Keratinocyte (primary cell): ENCODE measurements around the gene STS. TPM values are rescaled to one million over a fixed set of nuclear protein-coding genes. Genes with fewer than 3 reads are reported as not detected.

Experiments used
- DNase-seq: peaks from one replicate; pipeline ENCODE4 v3.0.0-alpha.2; 2011; ENCODE audit warnings: low read depth, missing footprints, low spot score
- FAIRE-seq: peaks from 2 replicates; lab custom pipeline; 2011; peaks lifted over from hg19 to GRCh38; lab: Jason Lieb, UNC
- H2AFZ ChIP-seq: 2 replicates; pipeline ENCODE4 v1.6.0; 2012; ENCODE audit warnings: low read length, control low read depth, inconsistent platforms; ENCODE audit not compliant: control insufficient read depth
- H3K27ac ChIP-seq: 2 replicates; pipeline ENCODE4 v1.5.1; 2011; ENCODE audit warnings: low read length; ENCODE audit not compliant: control insufficient read depth, insufficient read depth
- H3K27me3 ChIP-seq: 3 replicates; pipeline ENCODE4 v1.6.0; 2011; ENCODE audit warnings: low read length; ENCODE audit not compliant: control insufficient read depth, insufficient read depth; ENCODE audit errors: extremely low read depth
- H3K36me3 ChIP-seq, 2 experiments: 2 replicates in 1 of 2; 3 replicates in 1 of 2; pipeline ENCODE4 v1.5.1; 2011; ENCODE audit warnings: low read length in 2 of 2, mild to moderate bottlenecking in 1 of 2; ENCODE audit not compliant: control insufficient read depth in 2 of 2, insufficient read depth in 2 of 2; ENCODE audit errors: extremely low read depth in 1 of 2
- H3K4me1 ChIP-seq: 3 replicates; pipeline ENCODE4 v1.5.1; 2011; ENCODE audit warnings: low read length; ENCODE audit not compliant: control insufficient read depth, insufficient read depth; ENCODE audit errors: extremely low read depth
- H3K4me2 ChIP-seq: 3 replicates; pipeline ENCODE4 v1.6.0; 2011; ENCODE audit warnings: low read depth, low read length; ENCODE audit not compliant: control insufficient read depth, insufficient read depth; ENCODE audit errors: extremely low read depth
- H3K4me3 ChIP-seq, 3 experiments: fragments of 200-600 bp in 1 of 3; sonication (generic) in 1 of 3; 2 replicates in 2 of 3; 3 replicates in 1 of 3; pipeline ENCODE4 v1.5.1; 2011 to 2016; ENCODE audit warnings: low read length in 3 of 3, mild to moderate bottlenecking in 3 of 3, control low read depth in 2 of 3, inconsistent platforms in 1 of 3, low read depth in 1 of 3, mixed read lengths in 1 of 3, mixed run types in 1 of 3, moderate library complexity in 1 of 3; ENCODE audit not compliant: control insufficient read depth in 2 of 3, insufficient read depth in 2 of 3; ENCODE audit errors: extremely low read depth in 1 of 3
- H3K79me2 ChIP-seq: 2 replicates; pipeline ENCODE4 v1.6.0; 2012; ENCODE audit warnings: low read length; ENCODE audit not compliant: control insufficient read depth, insufficient read depth
- H3K9ac ChIP-seq: 3 replicates; pipeline ENCODE4 v1.6.0; 2011; ENCODE audit warnings: low read length; ENCODE audit not compliant: control insufficient read depth, insufficient read depth; ENCODE audit errors: extremely low read depth
- H3K9me1 ChIP-seq: 3 replicates; pipeline ENCODE4 v1.6.0; 2011; ENCODE audit warnings: low read length; ENCODE audit not compliant: control insufficient read depth, insufficient read depth; ENCODE audit errors: extremely low read depth
- H3K9me3 ChIP-seq: 2 replicates; pipeline ENCODE4 v1.5.1; 2012; ENCODE audit warnings: low read depth, low read length; ENCODE audit not compliant: control insufficient read depth
- H4K20me1 ChIP-seq: 3 replicates; pipeline ENCODE4 v1.6.0; 2011; ENCODE audit warnings: low read length; ENCODE audit not compliant: control insufficient read depth, insufficient read depth; ENCODE audit errors: extremely low read depth
- EZH2 ChIP-seq: IDR thresholded peaks from one replicate; pipeline ENCODE4 v1.6.1; 2012; ENCODE audit warnings: inconsistent platforms, mild to moderate bottlenecking, low read length, moderate library complexity
- dilution Hi-C: fragments of 300-500 bp; cut with MboI; formaldehyde crosslinking; loops from one replicate; pipeline ENCODE4 v1.7.0; 2020; ENCODE audit warnings: low sequenced_read_pairs; ENCODE audit not compliant: extremely low pct_ligation_motif_present
- polyA plus RNA-seq, 5 experiments: library from polyadenylated mRNA; depleted of rRNA in 3 of 5; stranded (reverse) in 3 of 5; stranded (forward) in 1 of 5; unstranded in 1 of 5; fragments of >200 nt; gene quantifications; 1 replicate in 1 of 5; 2 replicates in 3 of 5; 3 replicates in 1 of 5; pipeline versions ENCODE4 v1.2.1 to v1.2.3, GENCODE V29; 2011 to 2012; ENCODE audit warnings: missing spikeins in 2 of 5, low read depth in 1 of 5, low replicate concordance in 1 of 5
- TF ChIP-seq, protein P1 (sequence below), 3 experiments: IDR thresholded peaks in 1 of 3; conservative IDR thresholded peaks in 1 of 3; optimal IDR thresholded peaks in 1 of 3; 2 replicates in 2 of 3; 3 replicates in 1 of 3; pipeline versions ENCODE3 to v1.5.1; 2011; ENCODE audit warnings: low read length in 3 of 3, mild to moderate bottlenecking in 3 of 3, moderate library complexity in 2 of 3, control low read depth in 1 of 3, inconsistent platforms in 1 of 3; ENCODE audit not compliant: insufficient read depth in 2 of 3; ENCODE audit errors: extremely low read depth in 1 of 3

The STS gene
- polyA plus RNA-seq, 1 donor (not counting 4 experiments of a cell fraction or from before 2014, with no cell fraction given) = 2.9 TPM

GRCh38 chrX:7131621-7132020, 15.9 kb upstream of the STS start:
- Histone ChIP-seq H3K9ac (no peak overlapping the region), H3K79me2 (peaks cover 65% of the 10 kb centered on the region), H2AFZ (no peak overlapping the region), H3K4me3 (peak overlapping the region in 1 of 3 experiments; percentile 14), H3K27ac (peak overlapping the region; percentile 32), H3K27me3 (no peaks in the 10 kb centered on the region), H3K4me2 (peak overlapping the region; percentile 71), H3K4me1 (peaks cover 23% of the 10 kb centered on the region), H3K36me3 (no peaks in the 10 kb centered on the region), H3K9me1 (peaks cover 2% of the 10 kb centered on the region), H4K20me1 (peaks cover 3% of the 10 kb centered on the region), H3K9me3 (no peaks in the 10 kb centered on the region)
- dilution Hi-C loops = no loop called here
- TF ChIP-seq, protein P1, sequence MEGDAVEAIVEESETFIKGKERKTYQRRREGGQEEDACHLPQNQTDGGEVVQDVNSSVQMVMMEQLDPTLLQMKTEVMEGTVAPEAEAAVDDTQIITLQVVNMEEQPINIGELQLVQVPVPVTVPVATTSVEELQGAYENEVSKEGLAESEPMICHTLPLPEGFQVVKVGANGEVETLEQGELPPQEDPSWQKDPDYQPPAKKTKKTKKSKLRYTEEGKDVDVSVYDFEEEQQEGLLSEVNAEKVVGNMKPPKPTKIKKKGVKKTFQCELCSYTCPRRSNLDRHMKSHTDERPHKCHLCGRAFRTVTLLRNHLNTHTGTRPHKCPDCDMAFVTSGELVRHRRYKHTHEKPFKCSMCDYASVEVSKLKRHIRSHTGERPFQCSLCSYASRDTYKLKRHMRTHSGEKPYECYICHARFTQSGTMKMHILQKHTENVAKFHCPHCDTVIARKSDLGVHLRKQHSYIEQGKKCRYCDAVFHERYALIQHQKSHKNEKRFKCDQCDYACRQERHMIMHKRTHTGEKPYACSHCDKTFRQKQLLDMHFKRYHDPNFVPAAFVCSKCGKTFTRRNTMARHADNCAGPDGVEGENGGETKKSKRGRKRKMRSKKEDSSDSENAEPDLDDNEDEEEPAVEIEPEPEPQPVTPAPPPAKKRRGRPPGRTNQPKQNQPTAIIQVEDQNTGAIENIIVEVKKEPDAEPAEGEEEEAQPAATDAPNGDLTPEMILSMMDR (optimal IDR thresholded peaks at IDR 0.05 in 1 of 3, IDR thresholded peaks at IDR 0.05 in 1 of 3, conservative IDR thresholded peaks at IDR 0.05 in 1 of 3; ENCODE audit: extremely low read depth in 1 of 3, insufficient read depth in 2 of 3, low read length in 3 of 3) = no peak
- no peak for TF ChIP-seq EZH2
- no peak for FAIRE-seq
- no peak for DNase-seq

- peaks cover 2% of the 10 kb centered on the region for H3K9me1 ChIP-seq
- no peak overlapping the region for H2AFZ ChIP-seq
- no peaks in the 10 kb centered on the region for H3K27me3 ChIP-seq
- dilution Hi-C loops = no loop called here
- peaks cover 4% of the 10 kb centered on the region for H4K20me1 ChIP-seq
- DNase-seq = peak; percentile 89
- peak overlapping the region; percentile 71 for H3K4me2 ChIP-seq
- TF ChIP-seq, protein P1 (optimal IDR thresholded peaks at IDR 0.05 in 1 of 3, IDR thresholded peaks at IDR 0.05 in 1 of 3, conservative IDR thresholded peaks at IDR 0.05 in 1 of 3; ENCODE audit: extremely low read depth in 1 of 3, insufficient read depth in 2 of 3, low read length in 3 of 3) = peak; percentile 70 to 90 (median 82)
- TF ChIP-seq EZH2 = no peak
- peak overlapping the region; percentile 32 for H3K27ac ChIP-seq
- FAIRE-seq = peak; percentile 98
- H3K9me3 ChIP-seq = no peaks in the 10 kb centered on the region
- no peaks in the 10 kb centered on the region for H3K36me3 ChIP-seq
- peak overlapping the region in 2 of 3 experiments; percentile 14 to 32 for H3K4me3 ChIP-seq
- H3K4me1 ChIP-seq = peaks cover 23% of the 10 kb centered on the region
- H3K79me2 ChIP-seq = peaks cover 65% of the 10 kb centered on the region
- no peak overlapping the region for H3K9ac ChIP-seq
Observed at GRCh38 chrX:7132335-7133049, 15.0 kb upstream of the STS start.
